OCI-LY7 (cell line): ENCODE data around the gene IMMT. TPM values are rescaled to one million over a fixed set of nuclear protein-coding genes. Genes with fewer than 3 reads are reported as not detected.

ENCODE experiments used
- BruUV-seq: library from RNA; stranded (reverse); fragments of 400-500 nt; replicated peaks from 2 replicates; lab custom pipeline; 2021; lab: Mats Ljungman, UMichigan
- CTCF ChIA-PET: fragments of 300-600 bp; sonication (Branson Sonifier 250); formaldehyde crosslinking; loops from one replicate; lab custom pipeline; 2022; ENCODE audit warnings: antibody characterized with exemption; ENCODE audit not compliant: unreplicated experiment; lab: Charles Lee
- POLR2A ChIA-PET: fragments of 300-600 bp; sonication (Branson Sonifier 250); formaldehyde crosslinking; loops from one replicate; lab custom pipeline; 2022; ENCODE audit warnings: antibody characterized with exemption; lab: Charles Lee
- DNase-seq: peaks from one replicate; pipeline ENCODE4 v3.0.0-alpha.2; 2015; ENCODE audit warnings: low spot score
- H2AFZ ChIP-seq: fragments of 200-600 bp; sonication (generic), shearing (Covaris generic); 2 replicates; pipeline ENCODE4 v1.6.1; 2014; ENCODE audit warnings: mild to moderate bottlenecking, antibody characterized with exemption, low read length, moderate library complexity
- H3K27ac ChIP-seq: fragments of 200-600 bp; sonication (generic); 2 replicates; pipeline ENCODE4 v1.5.1; 2014; ENCODE audit warnings: mixed run types, low read depth, mild to moderate bottlenecking, moderate library complexity, low read length, inconsistent platforms; ENCODE audit not compliant: poor library complexity, severe bottlenecking
- H3K36me3 ChIP-seq: fragments of 200-600 bp; sonication (generic); 2 replicates; pipeline ENCODE4 v1.6.1; 2014; ENCODE audit warnings: mild to moderate bottlenecking, antibody characterized with exemption, low read length, moderate library complexity, mixed read lengths; ENCODE audit not compliant: insufficient read depth
- H3K4me1 ChIP-seq: fragments of 200-600 bp; sonication (generic); 2 replicates; pipeline ENCODE4 v1.5.1; 2014; ENCODE audit warnings: mild to moderate bottlenecking, low read length; ENCODE audit not compliant: insufficient read depth, poor library complexity, severe bottlenecking
- H3K4me2 ChIP-seq: fragments of 200-600 bp; sonication (generic); 2 replicates; pipeline ENCODE4 v1.6.1; 2014; ENCODE audit warnings: mild to moderate bottlenecking, low read length
- H3K4me3 ChIP-seq: fragments of 200-600 bp; sonication (generic); 2 replicates; pipeline ENCODE4 v1.5.1; 2014; ENCODE audit warnings: mild to moderate bottlenecking, low read depth, low read length; ENCODE audit not compliant: poor library complexity, severe bottlenecking
- H3K79me2 ChIP-seq: fragments of 200-600 bp; sonication (generic); 2 replicates; pipeline ENCODE4 v1.6.1; 2016; ENCODE audit warnings: low read depth, mild to moderate bottlenecking, low read length, moderate library complexity, mixed read lengths; ENCODE audit not compliant: insufficient read depth
- H3K9me2 ChIP-seq: fragments of 200-600 bp; sonication (generic); 2 replicates; pipeline ENCODE4 v1.6.1; 2016; ENCODE audit warnings: mild to moderate bottlenecking, low read length, mixed read lengths; ENCODE audit not compliant: insufficient read depth
- H3K9me3 ChIP-seq: fragments of 200-600 bp; sonication (generic); 2 replicates; pipeline ENCODE4 v1.6.1; 2014; ENCODE audit warnings: mild to moderate bottlenecking, mixed run types, low read length, mixed read lengths
- H4K20me1 ChIP-seq: fragments of 200-600 bp; sonication (generic); 2 replicates; pipeline ENCODE4 v1.6.1; 2014; ENCODE audit warnings: mild to moderate bottlenecking, antibody characterized with exemption, low read length, moderate library complexity, mixed read lengths; ENCODE audit not compliant: insufficient read depth
- EZH2phosphoT487 ChIP-seq: fragments of 200-600 bp; sonication (generic); IDR thresholded peaks from 2 replicates; pipeline ENCODE4 v1.6.1; 2018; ENCODE audit warnings: low read depth, borderline replicate concordance, mild to moderate bottlenecking, mixed run types, antibody characterized with exemption, low read length, moderate library complexity, mixed read lengths
- intact Hi-C: fragments of 100-400 bp; cut with micrococcal nuclease; formaldehyde crosslinking; loops from one replicate; pipeline ENCODE4 v1.10.0; 2022; ENCODE audit not compliant: unreplicated experiment
- total RNA-seq, 2 experiments: library from RNA; depleted of rRNA in 1 of 2; stranded (reverse); fragments of >200 nt in 1 of 2; shearing (Covaris generic) in 1 of 2; gene quantifications; 2 replicates each; pipeline ENCODE4 v1.2.3, GENCODE V29; 2014 to 2022
- TF ChIP-seq, protein P1 (sequence below): fragments of 200-600 bp; sonication (generic); conservative IDR thresholded peaks from 2 replicates; pipeline ENCODE4 v1.5.1; 2014; ENCODE audit warnings: mild to moderate bottlenecking, antibody characterized with exemption, low read length, moderate library complexity, mixed read lengths

Gene IMMT
- total RNA-seq, 2 experiments from 2014 or later, result 77.3 to 128 TPM

DNA sequence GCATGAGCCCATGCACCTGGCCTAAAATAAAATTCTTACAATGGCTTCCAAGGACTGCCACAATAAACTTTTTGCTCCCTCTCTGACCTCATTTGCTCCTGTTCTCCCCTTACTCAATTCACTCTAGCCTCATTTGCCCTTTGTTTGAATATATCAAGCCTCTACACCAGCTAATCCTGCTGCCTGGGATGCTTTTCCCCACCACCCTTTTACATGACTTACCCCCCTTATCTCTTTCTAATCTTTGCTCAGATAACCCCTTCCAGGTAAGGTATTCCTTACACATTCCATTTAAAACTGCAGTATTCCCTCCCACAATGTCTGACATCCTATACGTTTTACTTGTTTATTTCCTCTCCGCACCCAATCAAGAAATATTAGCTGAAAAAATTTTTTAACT lies 22.7 kb downstream of the IMMT start:
- Histone ChIP-seq H3K9me2 (no peaks in the 10 kb centered on the region), H3K27ac (no peak overlapping the region), H3K4me1 (peaks cover 12% of the 10 kb centered on the region), H3K79me2 (peaks cover 35% of the 10 kb centered on the region; the same call in 1 of the 2 replicates), H3K4me2 (no peak overlapping the region), H4K20me1 (peaks cover 12% of the 10 kb centered on the region; the same call in 1 of the 2 replicates), H3K9me3 (no peaks in the 10 kb centered on the region), H2AFZ (no peak overlapping the region), H3K36me3 (peaks cover 96% of the 10 kb centered on the region), H3K4me3 (no peak overlapping the region)
- no peak for DNase-seq
- ChIA-PET POLR2A (interaction anchor here (0.7 kb wide), 1 partner anchor 382 kb away, joined by 3 read pairs; no protein-coding TSS in a partner anchor), CTCF (no interaction called here)
- BruUV-seq, result no TSS peak
- intact Hi-C loops, result no loop called here
- TF ChIP-seq, protein P1, sequence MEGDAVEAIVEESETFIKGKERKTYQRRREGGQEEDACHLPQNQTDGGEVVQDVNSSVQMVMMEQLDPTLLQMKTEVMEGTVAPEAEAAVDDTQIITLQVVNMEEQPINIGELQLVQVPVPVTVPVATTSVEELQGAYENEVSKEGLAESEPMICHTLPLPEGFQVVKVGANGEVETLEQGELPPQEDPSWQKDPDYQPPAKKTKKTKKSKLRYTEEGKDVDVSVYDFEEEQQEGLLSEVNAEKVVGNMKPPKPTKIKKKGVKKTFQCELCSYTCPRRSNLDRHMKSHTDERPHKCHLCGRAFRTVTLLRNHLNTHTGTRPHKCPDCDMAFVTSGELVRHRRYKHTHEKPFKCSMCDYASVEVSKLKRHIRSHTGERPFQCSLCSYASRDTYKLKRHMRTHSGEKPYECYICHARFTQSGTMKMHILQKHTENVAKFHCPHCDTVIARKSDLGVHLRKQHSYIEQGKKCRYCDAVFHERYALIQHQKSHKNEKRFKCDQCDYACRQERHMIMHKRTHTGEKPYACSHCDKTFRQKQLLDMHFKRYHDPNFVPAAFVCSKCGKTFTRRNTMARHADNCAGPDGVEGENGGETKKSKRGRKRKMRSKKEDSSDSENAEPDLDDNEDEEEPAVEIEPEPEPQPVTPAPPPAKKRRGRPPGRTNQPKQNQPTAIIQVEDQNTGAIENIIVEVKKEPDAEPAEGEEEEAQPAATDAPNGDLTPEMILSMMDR, result no peak
- TF ChIP-seq EZH2phosphoT487, result no peak

DNA sequence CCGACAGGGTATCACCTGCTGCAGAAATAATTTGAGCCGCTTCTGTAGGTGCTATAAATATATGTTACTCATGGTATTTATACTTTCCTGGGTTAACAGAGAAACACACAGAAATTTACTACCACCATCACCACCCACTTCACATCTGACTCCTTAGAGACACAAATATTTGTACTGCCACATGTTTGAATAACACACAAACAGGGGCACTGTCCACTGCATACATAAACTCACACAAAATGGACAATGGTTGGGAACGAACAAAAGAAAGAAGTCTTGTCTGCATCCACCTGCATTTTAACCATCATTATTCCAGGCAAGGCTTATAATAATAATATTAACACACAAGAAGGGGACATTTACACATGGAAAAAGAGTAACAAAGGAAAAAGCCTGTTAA lies 24.0 kb downstream of the IMMT start:
- BruUV-seq, result TSS peak; percentile 10
- peaks cover 12% of the 10 kb centered on the region for H3K4me1 ChIP-seq
- POLR2A ChIA-PET, result no interaction called here
- DNase-seq, result no peak
- TF ChIP-seq EZH2phosphoT487, result no peak
- TF ChIP-seq, protein P1, result no peak
- no peaks in the 10 kb centered on the region for H3K9me2 ChIP-seq
- no peaks in the 10 kb centered on the region for H3K9me3 ChIP-seq
- H3K79me2 ChIP-seq, result peaks cover 28% of the 10 kb centered on the region; the same call in 1 of the 2 replicates
- peaks cover 12% of the 10 kb centered on the region; the same call in 1 of the 2 replicates for H4K20me1 ChIP-seq
- intact Hi-C loops, result no loop called here
- no peak overlapping the region for H3K4me2 ChIP-seq
- H3K4me3 ChIP-seq, result no peak overlapping the region
- no peak overlapping the region for H3K27ac ChIP-seq
- H2AFZ ChIP-seq, result no peak overlapping the region
- peaks cover 95% of the 10 kb centered on the region for H3K36me3 ChIP-seq
- CTCF ChIA-PET, result no interaction called here

DNA sequence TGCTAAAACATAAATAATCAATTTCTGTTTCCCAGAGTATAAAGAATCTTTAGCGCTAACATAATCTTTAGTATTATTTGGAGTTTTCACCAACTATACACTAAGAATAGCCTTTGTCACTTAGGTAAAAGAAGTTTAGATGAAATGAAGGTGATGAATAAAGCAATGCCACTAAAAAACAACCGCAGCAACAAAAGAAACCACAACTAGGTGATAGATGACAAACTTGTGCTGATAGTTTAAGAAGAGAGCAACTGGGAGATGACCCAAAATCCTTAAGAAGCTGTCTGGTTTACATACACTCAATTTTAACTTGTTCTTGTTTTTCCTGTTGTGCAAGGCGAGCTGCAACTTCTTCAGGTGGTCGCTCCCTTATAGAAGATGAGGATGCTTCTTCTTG lies 24.8 kb downstream of the IMMT start:
- intact Hi-C loops, result no loop called here
- Histone ChIP-seq H3K4me2 (no peak overlapping the region), H4K20me1 (peaks cover 12% of the 10 kb centered on the region; the same call in 1 of the 2 replicates), H3K36me3 (peaks cover 94% of the 10 kb centered on the region), H3K79me2 (peaks cover 19% of the 10 kb centered on the region; the same call in 1 of the 2 replicates), H3K4me3 (no peak overlapping the region), H3K4me1 (peaks cover 12% of the 10 kb centered on the region), H3K27ac (no peak overlapping the region), H3K9me2 (no peaks in the 10 kb centered on the region), H2AFZ (no peak overlapping the region), H3K9me3 (no peaks in the 10 kb centered on the region)
- TF ChIP-seq, protein P1, result no peak
- TF ChIP-seq EZH2phosphoT487, result no peak
- BruUV-seq, result no TSS peak
- ChIA-PET POLR2A (interaction anchor here (0.6 to 0.7 kb wide), 2 partner anchors 37 to 779 kb away, joined by 3 to 4 read pairs; no protein-coding TSS in a partner anchor), CTCF (no interaction called here)
- DNase-seq, result no peak
